Cardiac septum (tissue), 1 donor: Measurements from ENCODE around the gene CYBC1. TPM values are rescaled to one million over a fixed set of nuclear protein-coding genes. Genes with fewer than 3 reads are reported as not detected.

Experiments
- DNase-seq: peaks from one replicate; pipeline ENCODE4 v3.0.0-alpha.2; 2020; ENCODE audit warnings: low spot score
- intact Hi-C: fragments of 100-400 bp; cut with DNase I; formaldehyde crosslinking; loops from one replicate; pipeline ENCODE4 v1.14.0; 2022
- long read RNA-seq: library from polyadenylated mRNA; unstranded; transcript quantifications from one replicate; pipeline ENCODE4 v2.0.0, GENCODE V29; 2021
- total RNA-seq: library from RNA; stranded (reverse); fragmentation: NEBNext Ultra II Directional; extraction: Animal tissue kit (Norgen Biotek cat#: 25700); gene quantifications from one replicate; pipeline ENCODE4 v1.2.1, GENCODE V29; 2021
- donor health status: DM: no; HTN: no; CAD: no.

Gene CYBC1
- total RNA-seq = 37.4 TPM
- long read RNA-seq, full-length matches to known transcripts = 30 of 52 reads
- long read RNA-seq, partial matches to known transcripts = 0 of 52 reads
- long read RNA-seq, other reads (novel, unspliced or antisense) = 22 of 52 reads

DNA sequence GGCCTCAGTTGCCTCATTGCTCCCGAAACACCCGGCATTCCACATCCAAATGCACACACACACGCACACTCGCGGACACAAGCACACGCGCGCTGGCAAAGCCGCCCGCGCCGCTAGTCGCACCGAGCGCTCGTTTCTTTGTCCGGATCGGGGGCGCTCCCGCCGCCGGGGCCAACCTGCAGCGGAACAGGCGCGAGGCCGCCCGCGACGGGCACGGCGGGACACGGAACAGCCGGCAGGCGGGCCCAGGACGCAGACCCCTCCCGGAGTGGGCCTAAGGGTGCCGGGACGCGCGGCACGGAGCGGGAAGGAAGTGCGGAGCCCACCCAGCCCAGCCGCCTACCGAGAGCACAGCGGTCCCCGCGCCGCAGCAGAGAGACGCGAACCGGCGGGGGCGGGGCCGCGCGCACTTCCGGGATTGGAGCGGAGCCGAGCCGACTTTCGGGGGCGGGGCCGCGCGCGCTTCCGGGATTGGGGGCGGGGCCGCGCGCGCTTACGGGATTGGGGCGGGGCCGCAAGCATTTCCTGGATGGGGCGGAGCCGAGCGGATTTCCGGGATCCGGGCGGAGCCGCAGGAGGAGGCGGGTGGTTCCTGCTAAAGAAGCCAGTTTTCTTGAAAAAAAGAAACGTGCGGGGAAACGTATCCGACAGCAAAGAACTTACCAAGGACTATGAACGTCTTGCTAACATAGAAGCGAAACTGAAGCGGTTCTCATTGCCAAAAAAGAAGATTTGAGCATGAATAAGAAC, at the start of gene CYBC1:
CYBC1 (minus strand) TSS at position 396 of the 750 bp plus-strand sequence. CDS start 1,498 bp downstream, outside the sequence.
- DNase-seq = peak; percentile 97
- intact Hi-C loops = no loop called here

- no peak for DNase-seq
Measured at GRCh38 chr17:82497483-82498405, 47.2 kb upstream of the CYBC1 start.

GRCh38 chr17:82496529-82497434, 46.2 kb upstream of the CYBC1 start:
- peak; percentile 99 for DNase-seq
- intact Hi-C loops = loop anchor here (1.0 to 5.0 kb wide), 2 partner anchors 23 to 56 kb away; partner anchors contain the start of gene FOXK2

More at GRCh38 chr17:82497483-82498405, 47.2 kb upstream of the CYBC1 start:
- intact Hi-C loops = loop anchor here (1.0 to 5.0 kb wide), 2 partner anchors 22 to 55 kb away; partner anchors contain the start of gene FOXK2

- DNase-seq = no peak
- intact Hi-C loops = loop anchor here (5.0 kb wide), 1 partner anchor 56 kb away; no protein-coding TSS in a partner anchor
Measured at GRCh38 chr17:82495844-82496528, 45.4 kb upstream of the CYBC1 start.

DNA sequence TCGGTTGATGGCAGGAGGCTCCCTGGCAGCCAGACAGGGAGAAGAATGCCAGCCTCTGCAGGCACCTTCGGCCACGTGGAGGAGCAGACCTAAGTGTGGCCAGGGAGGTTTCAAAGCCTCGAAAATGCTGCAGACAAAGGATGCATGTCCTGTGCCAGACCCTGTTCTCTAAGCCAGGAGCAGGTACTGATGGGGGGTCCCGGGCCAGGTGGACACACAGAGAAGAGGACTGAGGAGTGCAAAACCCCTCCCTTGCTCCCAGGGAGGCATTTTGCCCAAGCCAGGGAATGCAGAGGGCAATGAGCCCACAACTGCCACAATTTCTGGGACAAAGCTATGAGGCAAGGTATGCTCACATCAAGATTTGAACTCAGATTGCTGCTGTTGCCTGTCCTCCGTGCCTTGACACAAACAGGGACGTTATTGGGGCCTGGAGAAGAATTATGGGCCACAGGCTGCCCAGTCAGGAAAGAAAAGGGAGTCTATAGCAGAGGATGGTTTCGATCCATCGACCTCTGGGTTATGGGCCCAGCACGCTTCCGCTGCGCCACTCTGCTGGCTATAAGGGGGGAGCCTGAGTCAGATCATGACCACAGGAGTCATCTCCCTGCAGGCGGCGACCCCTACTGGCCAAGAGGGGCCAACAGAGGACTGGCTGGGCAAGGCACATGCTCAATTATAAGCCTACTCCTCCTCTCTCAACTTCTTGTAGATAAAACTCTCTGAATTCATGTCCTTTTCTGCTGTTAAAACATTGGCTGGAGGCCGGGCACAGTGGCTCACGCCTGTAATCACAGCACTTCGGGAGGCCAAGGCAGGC, 43.9 kb upstream of the CYBC1 start:
- intact Hi-C loops = loop anchor here (5.0 kb wide), 1 partner anchor 58 kb away; no protein-coding TSS in a partner anchor
- DNase-seq = peak; percentile 95

DNA sequence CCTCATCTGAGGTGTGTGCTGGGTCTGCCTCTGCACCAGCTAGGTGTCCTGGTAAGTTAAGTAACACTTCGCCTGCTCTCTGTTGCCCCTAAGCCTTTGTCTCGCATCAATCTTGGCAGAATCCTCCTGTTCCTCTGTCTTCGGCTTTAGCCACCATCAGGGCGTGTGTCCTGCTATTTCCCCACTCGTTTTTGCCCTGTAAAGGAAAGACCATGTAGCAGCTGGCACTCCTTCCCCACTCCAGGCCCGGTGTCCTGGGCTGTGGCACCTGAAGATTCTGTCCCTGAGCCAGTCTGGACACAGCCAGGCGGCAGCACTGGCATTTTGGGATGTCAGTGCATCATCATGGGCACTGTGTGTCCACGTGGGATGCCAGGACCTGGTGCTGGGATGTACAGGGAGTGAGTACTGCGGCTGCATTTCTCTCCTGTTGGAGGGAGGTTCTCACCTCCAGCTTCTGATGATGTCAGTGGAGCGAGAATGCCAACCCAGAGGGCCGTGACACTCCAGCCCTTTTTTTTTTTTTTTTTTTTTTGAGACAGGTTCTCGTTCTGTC, 42.8 kb upstream of the CYBC1 start:
- intact Hi-C loops = no loop called here
- no peak for DNase-seq

DNA sequence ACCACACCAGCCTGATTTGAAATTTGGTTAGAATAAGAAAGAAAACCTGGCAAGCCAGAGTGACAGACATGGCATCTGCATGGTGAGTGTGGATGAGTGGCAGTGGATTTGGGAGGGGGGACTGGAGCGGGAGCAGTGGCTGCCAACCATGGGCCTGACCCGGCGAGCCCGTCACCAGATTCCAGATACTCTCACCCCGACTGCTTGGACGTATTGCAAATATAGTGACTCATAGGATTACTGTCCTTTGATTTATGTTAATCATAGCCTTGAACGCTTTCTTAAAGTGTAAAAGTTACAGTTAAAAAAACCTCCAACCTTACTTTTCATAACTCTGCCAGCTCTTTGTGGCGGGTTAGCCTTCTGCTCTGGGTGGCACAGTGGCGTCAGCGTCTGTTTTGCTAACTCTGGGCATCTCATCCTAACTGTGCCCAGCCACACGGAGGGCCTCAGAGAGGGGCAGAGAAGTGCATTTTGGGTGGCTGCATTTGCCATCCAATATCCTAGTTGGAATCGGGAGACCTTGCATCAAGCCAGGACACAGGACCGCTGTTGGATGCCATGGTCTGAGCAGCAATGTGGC, 42.2 kb upstream of the CYBC1 start:
- DNase-seq = no peak
- intact Hi-C loops = no loop called here

DNA sequence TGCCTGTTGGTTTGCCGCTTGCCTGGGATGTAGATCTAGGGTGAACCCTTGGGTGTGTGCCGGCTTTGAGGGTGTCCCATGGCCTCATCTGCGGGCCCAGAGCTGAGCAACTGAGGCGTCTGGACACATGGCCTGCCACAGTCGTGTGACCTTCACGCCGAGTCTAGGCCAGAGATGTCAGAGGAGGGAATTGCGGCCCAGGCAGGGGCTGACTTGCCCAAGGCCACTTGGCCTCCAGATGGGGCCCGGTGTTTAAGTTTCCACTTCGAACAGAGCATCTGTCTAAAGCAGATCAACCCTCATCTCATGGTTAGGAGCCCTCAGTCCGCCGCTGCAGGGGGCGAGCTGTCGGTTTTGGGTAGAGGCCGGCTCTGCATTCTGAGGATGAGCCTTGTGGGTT, 41.0 kb upstream of the CYBC1 start:
- DNase-seq = no peak
- intact Hi-C loops = no loop called here

GRCh38 chr17:82491196-82491530, 40.6 kb upstream of the CYBC1 start:
- intact Hi-C loops = no loop called here
- no peak for DNase-seq

- intact Hi-C loops = no loop called here
- no peak for DNase-seq
Measured at GRCh38 chr17:82490512-82491195, 40.1 kb upstream of the CYBC1 start.

DNA sequence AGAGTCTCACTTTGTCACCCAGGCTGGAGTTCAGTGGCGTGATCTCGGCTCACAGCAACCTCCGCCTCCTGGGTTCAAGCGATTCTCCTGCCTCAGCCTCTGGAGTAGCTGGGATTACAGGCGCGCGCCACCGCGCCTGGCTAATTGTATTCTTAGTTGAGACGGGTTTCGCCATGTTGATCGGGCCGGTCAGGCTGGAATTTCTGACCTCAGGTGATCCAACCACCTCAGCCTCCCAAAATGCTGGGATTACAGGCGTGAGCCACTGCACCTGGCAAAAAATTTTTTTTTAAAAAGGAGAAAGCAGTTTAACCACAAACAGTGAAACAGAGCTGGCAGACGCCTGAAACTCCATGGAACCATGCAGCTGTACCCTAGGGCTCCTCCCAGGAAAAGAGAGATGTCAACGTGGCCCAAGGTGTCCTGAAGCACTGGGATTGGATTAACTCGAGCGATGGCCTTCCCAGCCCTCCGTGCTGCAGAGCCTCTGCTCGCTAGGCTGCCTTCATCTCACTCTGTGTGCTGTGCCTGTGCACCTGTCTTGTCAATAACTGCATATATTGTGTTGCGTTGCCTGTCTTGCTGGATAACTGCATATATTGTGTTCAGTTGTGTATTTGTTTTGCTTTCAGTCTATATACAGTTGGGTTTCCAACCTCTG, 39.4 kb upstream of the CYBC1 start:
- intact Hi-C loops = no loop called here
- no peak for DNase-seq

- intact Hi-C loops = no loop called here
- DNase-seq = peak; percentile 79
Measured at GRCh38 chr17:82489117-82489516, 38.6 kb upstream of the CYBC1 start.

GRCh38 chr17:82487910-82488309, 37.4 kb upstream of the CYBC1 start:
- DNase-seq = no peak
- intact Hi-C loops = no loop called here

DNA sequence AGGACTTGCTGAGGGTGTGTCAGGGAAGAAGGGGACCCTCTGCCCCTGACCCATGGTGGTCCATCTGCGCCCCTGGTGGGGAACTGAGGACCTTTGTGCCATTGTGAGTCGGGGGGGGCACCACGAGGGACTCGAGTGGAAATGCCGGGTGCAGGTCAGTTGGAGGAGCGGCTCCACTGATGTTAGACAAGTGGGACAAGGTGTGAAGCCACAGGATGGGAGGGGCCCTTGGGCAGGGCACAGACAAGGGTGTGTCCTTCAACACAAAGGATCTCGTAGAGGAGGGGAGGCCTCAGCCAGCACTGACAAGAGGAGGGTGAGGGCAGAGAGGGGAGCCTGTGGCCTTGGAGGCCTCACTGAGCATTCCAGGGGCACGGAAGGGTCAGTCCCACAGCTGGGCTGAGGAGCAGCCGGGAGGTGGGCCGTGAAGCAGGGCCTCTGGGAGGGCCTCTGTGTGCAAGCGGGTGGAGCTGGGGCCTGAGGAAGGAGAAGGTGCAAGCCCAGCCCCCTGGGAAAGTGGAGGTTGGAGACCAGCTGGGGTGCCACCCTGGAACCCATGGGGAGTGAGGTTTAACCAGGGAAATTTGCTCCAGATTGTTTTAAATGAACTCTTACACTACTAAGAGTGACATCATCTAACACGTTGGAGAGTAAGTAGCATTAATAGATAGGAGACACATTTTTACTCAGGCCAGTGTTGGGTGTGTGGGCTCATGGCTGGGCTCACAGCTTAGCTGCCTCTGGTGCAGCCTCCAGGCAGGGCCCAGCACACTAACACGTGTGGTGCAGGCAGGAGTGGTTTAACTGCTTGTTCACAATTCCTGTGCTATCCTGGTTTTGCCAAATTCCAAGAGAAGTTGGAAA, 35.9 kb upstream of the CYBC1 start:
- intact Hi-C loops = no loop called here
- no peak for DNase-seq

DNA sequence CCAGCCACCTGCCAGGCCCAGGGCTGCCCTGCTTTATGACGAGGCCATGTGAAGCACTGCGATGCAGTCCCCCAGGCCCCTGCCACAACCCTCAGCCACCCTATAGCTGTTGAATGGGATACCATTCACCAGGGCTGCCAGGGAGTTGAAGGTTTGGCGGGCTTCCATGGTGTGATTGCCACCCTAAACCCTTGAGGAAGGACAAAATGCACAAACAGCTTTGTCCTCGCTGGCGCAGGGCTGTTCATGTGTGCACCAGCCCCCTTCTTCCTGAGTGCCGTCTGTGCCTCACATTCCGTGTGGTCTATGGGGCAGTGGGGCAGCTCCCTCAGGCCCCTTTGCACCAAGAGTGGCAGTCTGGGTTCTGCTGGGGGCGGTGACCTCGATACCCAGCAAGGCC, 33.3 kb upstream of the CYBC1 start:
- intact Hi-C loops = no loop called here
- no peak for DNase-seq
